Hepatocyte (in vitro differentiated cells): ENCODE data around the gene FOXO6. TPM values are rescaled to one million over a fixed set of nuclear protein-coding genes. Genes with fewer than 3 reads are reported as not detected.

Source experiments
- DNase-seq: peaks from one replicate; pipeline ENCODE4 v3.0.0-alpha.2; 2016; ENCODE audit warnings: low spot score
- H2AFZ ChIP-seq: fragments of 200-600 bp; sonication (generic); 2 replicates; pipeline ENCODE4 v1.6.0; 2016; ENCODE audit warnings: antibody characterized with exemption, mild to moderate bottlenecking
- H3K27ac ChIP-seq: fragments of 200-600 bp; sonication (generic); 2 replicates; pipeline ENCODE4 v1.5.1; 2016; ENCODE audit warnings: mild to moderate bottlenecking
- H3K27me3 ChIP-seq: fragments of 200-600 bp; sonication (generic); 2 replicates; pipeline ENCODE4 v1.6.1; 2016
- H3K36me3 ChIP-seq: fragments of 200-600 bp; sonication (generic); replicated peaks from 2 replicates; pipeline ENCODE4 v1.5.1; 2016; ENCODE audit warnings: low read depth; ENCODE audit not compliant: insufficient read depth
- H3K4me1 ChIP-seq: fragments of 200-600 bp; sonication (generic); 2 replicates; pipeline ENCODE4 v1.5.1; 2016; ENCODE audit warnings: mild to moderate bottlenecking, moderate library complexity; ENCODE audit not compliant: insufficient read depth
- H3K4me2 ChIP-seq: fragments of 200-600 bp; sonication (generic); 2 replicates; pipeline ENCODE4 v1.6.0; 2016
- H3K4me3 ChIP-seq: fragments of 200-600 bp; sonication (generic); 2 replicates; pipeline ENCODE4 v1.5.1; 2016; ENCODE audit warnings: mild to moderate bottlenecking
- H3K79me2 ChIP-seq: fragments of 200-600 bp; sonication (generic); 2 replicates; pipeline ENCODE4 v1.6.0; 2017; ENCODE audit warnings: mild to moderate bottlenecking
- H3K9me2 ChIP-seq: fragments of 200-600 bp; sonication (generic); replicated peaks from 2 replicates; pipeline ENCODE4 v1.6.0; 2017; ENCODE audit warnings: mild to moderate bottlenecking; ENCODE audit not compliant: insufficient read depth
- H3K9me3 ChIP-seq: fragments of 200-600 bp; sonication (generic); 2 replicates; pipeline ENCODE4 v1.5.1; 2016; ENCODE audit warnings: low read depth, mild to moderate bottlenecking
- H4K20me1 ChIP-seq: fragments of 200-600 bp; sonication (generic); 2 replicates; pipeline ENCODE4 v1.6.0; 2016; ENCODE audit warnings: mild to moderate bottlenecking; ENCODE audit not compliant: insufficient read depth, poor library complexity, severe bottlenecking
- EZH2 ChIP-seq: fragments of 200-600 bp; sonication (generic); IDR thresholded peaks from 2 replicates; pipeline ENCODE4 v1.6.1; 2016; ENCODE audit warnings: antibody characterized with exemption, mild to moderate bottlenecking, borderline replicate concordance
- EZH2phosphoT487 ChIP-seq: fragments of 200-600 bp; sonication (generic); IDR thresholded peaks from one replicate; pipeline ENCODE4 v1.6.1; 2018; ENCODE audit warnings: antibody characterized with exemption, mild to moderate bottlenecking, low read depth, moderate library complexity; ENCODE audit not compliant: unreplicated experiment, severe bottlenecking
- WGBS: methylation state at CpG from one replicate; pipeline ENCODE4 v1.1.6; 2016; ENCODE audit warnings: low lambda C conversion rate; ENCODE audit errors: missing lambda C conversion rate; 5-methylcytosine and 5-hydroxymethylcytosine counted together
- polyA plus RNA-seq: library from polyadenylated mRNA; unstranded; fragments of >200 nt; fragmentation: Nextera tagmentation; extraction: Ambion mirVana; gene quantifications from 2 replicates; pipeline ENCODE4 v1.2.1, GENCODE V29; 2016
- total RNA-seq: library from RNA; depleted of rRNA; stranded (reverse); fragments of >200 nt; gene quantifications from 2 replicates; pipeline ENCODE4 v1.2.3, GENCODE V29; 2014
- TF ChIP-seq, protein P1 (sequence below): fragments of 200-600 bp; sonication (generic); IDR thresholded peaks from 2 replicates; pipeline ENCODE4 v1.5.1; 2016; ENCODE audit warnings: antibody characterized with exemption, mild to moderate bottlenecking; ENCODE audit not compliant: poor library complexity

FOXO6 gene
- total and polyA plus RNA-seq, 2 experiments from 2014 or later = 0.80 to 5.0 TPM

DNA sequence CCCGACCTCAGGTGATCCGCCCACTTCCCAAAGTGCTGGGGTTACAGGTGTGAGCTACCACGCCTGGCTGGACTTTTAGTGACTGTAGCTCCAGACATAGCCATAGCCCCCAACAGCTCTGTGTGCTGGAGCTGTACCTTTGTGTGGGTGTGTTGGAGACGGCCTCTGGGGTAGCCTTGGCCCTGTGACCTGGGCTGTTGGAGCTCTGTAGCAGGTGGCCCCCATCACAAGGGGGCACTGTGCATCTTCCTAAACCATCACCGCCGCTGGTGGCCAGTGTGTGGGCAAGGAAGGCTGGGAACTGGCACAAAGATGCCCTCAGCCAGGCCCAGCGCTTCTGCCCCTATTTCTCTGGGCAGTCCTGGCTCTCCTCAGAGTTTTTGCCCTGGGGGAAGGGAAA, 38.4 kb upstream of the FOXO6 start:
- H2AFZ ChIP-seq = no peak overlapping the region
- H3K79me2 ChIP-seq = no peaks in the 10 kb centered on the region
- H3K4me3 ChIP-seq = no peak overlapping the region
- 66% methylated on average over 7 of the region's 7 CpGs for WGBS
- no peaks in the 10 kb centered on the region for H3K36me3 ChIP-seq
- H3K4me1 ChIP-seq = no peaks in the 10 kb centered on the region
- no peaks in the 10 kb centered on the region for H4K20me1 ChIP-seq
- H3K27me3 ChIP-seq = no peaks in the 10 kb centered on the region
- no peak for DNase-seq
- no peaks in the 10 kb centered on the region for H3K9me3 ChIP-seq
- H3K4me2 ChIP-seq = no peak overlapping the region
- no peak overlapping the region for H3K27ac ChIP-seq
- no peak for TF ChIP-seq EZH2phosphoT487
- TF ChIP-seq, protein P1, sequence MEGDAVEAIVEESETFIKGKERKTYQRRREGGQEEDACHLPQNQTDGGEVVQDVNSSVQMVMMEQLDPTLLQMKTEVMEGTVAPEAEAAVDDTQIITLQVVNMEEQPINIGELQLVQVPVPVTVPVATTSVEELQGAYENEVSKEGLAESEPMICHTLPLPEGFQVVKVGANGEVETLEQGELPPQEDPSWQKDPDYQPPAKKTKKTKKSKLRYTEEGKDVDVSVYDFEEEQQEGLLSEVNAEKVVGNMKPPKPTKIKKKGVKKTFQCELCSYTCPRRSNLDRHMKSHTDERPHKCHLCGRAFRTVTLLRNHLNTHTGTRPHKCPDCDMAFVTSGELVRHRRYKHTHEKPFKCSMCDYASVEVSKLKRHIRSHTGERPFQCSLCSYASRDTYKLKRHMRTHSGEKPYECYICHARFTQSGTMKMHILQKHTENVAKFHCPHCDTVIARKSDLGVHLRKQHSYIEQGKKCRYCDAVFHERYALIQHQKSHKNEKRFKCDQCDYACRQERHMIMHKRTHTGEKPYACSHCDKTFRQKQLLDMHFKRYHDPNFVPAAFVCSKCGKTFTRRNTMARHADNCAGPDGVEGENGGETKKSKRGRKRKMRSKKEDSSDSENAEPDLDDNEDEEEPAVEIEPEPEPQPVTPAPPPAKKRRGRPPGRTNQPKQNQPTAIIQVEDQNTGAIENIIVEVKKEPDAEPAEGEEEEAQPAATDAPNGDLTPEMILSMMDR = peak; percentile 32
- no peaks in the 10 kb centered on the region for H3K9me2 ChIP-seq

DNA sequence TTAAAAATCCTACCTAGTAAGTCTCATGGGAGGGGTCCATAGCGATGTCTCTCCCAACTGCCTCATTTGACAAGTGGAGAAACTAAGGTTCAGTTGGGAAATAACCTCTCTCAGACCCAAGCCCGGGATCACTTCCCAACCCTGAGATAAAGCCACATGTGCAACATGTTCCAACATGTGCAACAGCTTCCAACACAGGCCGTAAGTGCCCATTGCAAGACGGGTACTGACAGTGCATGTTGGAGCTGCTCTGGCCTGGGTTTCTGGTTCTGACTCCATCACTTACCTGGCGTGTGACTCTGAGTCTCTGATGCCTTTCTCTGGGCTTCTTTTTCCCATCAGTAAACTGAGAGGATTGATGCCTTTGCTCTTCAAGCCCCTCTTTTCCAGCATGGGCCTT, 38.0 kb upstream of the FOXO6 start:
- H4K20me1 ChIP-seq = no peaks in the 10 kb centered on the region
- no peaks in the 10 kb centered on the region for H3K9me3 ChIP-seq
- no peak for DNase-seq
- H3K79me2 ChIP-seq = no peaks in the 10 kb centered on the region
- H3K27ac ChIP-seq = no peak overlapping the region
- 87% methylated on average over 5 of the region's 5 CpGs for WGBS
- no peak overlapping the region for H3K4me2 ChIP-seq
- no peaks in the 10 kb centered on the region for H3K36me3 ChIP-seq
- no peak overlapping the region for H2AFZ ChIP-seq
- TF ChIP-seq EZH2 = no peak
- TF ChIP-seq, protein P1 = no peak
- TF ChIP-seq EZH2phosphoT487 = no peak
- H3K27me3 ChIP-seq = no peaks in the 10 kb centered on the region
- no peaks in the 10 kb centered on the region for H3K9me2 ChIP-seq
- no peak overlapping the region for H3K4me3 ChIP-seq
- H3K4me1 ChIP-seq = no peaks in the 10 kb centered on the region

DNA sequence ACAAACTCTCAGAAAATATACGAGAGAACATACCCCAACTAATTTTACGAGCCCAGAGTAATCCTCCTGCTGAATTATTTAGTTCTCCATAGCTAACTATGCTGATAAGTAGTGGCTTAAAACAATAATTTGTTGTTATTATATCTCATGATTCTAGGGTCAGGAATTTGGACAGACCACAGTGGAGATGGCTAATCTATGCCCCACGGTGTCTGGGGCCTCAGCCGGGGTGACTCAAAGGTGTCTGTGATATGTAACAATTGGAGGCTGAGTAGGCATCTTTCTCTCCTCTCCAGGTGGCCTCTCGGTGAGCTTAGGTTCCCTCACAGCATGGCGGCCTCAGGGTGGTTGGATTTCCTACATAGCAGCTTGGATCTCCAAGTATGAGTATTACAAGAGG, 35.4 kb upstream of the FOXO6 start:
- H3K27me3 ChIP-seq = no peaks in the 10 kb centered on the region
- no peaks in the 10 kb centered on the region for H3K36me3 ChIP-seq
- H3K27ac ChIP-seq = no peak overlapping the region
- no peaks in the 10 kb centered on the region for H3K4me1 ChIP-seq
- H3K9me2 ChIP-seq = no peaks in the 10 kb centered on the region
- no peaks in the 10 kb centered on the region for H3K79me2 ChIP-seq
- no peak overlapping the region for H3K4me3 ChIP-seq
- no peak overlapping the region for H2AFZ ChIP-seq
- H3K9me3 ChIP-seq = no peaks in the 10 kb centered on the region
- TF ChIP-seq, protein P1 = no peak
- TF ChIP-seq EZH2phosphoT487 (no peak), EZH2 (no peak)
- H4K20me1 ChIP-seq = no peaks in the 10 kb centered on the region
- 74% methylated on average over 6 of the region's 6 CpGs for WGBS
- DNase-seq = no peak
- no peak overlapping the region for H3K4me2 ChIP-seq

DNA sequence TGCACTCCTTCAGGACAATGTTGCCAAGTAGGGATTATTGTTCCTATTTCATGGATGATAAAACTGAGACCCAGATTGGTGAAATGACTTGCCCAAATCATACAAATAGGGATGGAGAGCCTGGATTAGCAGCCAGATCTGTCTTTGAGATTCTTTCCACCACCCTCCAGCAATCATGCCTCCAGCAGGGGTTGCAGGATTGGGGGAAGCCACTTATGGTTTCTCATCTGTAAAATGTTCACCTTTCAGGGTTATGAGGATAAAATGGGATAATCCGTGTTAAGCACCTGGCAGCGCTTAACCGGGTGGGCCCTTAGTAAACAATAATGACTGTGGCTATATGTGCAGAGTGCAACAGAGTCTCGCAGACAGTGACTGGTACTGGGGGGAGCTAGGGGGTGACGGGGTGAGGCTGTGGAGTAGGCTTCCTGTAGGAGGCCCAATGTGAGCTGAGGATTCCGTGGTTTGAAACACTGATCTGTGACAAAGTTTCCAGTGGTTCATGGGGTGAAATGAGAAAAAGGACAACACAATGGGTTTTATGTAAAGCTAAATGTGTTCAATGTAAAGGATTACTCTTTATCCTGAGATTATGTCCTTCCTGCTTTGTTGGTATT, 33.7 kb upstream of the FOXO6 start:
- DNase-seq = no peak
- no peaks in the 10 kb centered on the region for H3K4me1 ChIP-seq
- H3K4me2 ChIP-seq = no peak overlapping the region
- no peaks in the 10 kb centered on the region for H4K20me1 ChIP-seq
- no peaks in the 10 kb centered on the region for H3K79me2 ChIP-seq
- no peaks in the 10 kb centered on the region for H3K9me2 ChIP-seq
- no peak overlapping the region for H2AFZ ChIP-seq
- no peak for TF ChIP-seq EZH2phosphoT487
- TF ChIP-seq, protein P1 = no peak
- no peak for TF ChIP-seq EZH2
- no peak overlapping the region for H3K4me3 ChIP-seq
- 75% methylated on average over 6 of the region's 6 CpGs for WGBS
- no peaks in the 10 kb centered on the region for H3K36me3 ChIP-seq
- no peaks in the 10 kb centered on the region for H3K9me3 ChIP-seq
- H3K27me3 ChIP-seq = no peaks in the 10 kb centered on the region
- no peak overlapping the region for H3K27ac ChIP-seq
